K562 treated with DMSO at 1 percent for 4 hours (cell line): ENCODE data around the gene RBMY1J. TPM values are rescaled to one million over a fixed set of nuclear protein-coding genes. Genes with fewer than 3 reads are reported as not detected.

Experiments used
- total RNA-seq: library from RNA; unstranded; fragments of 300-600 nt; gene quantifications from 2 replicates; pipeline ENCODE4 v1.2.3, GENCODE V29; 2022; ENCODE audit not compliant: insufficient read depth

The RBMY1J gene
- total RNA-seq, result not detected in 2 replicates

DNA sequence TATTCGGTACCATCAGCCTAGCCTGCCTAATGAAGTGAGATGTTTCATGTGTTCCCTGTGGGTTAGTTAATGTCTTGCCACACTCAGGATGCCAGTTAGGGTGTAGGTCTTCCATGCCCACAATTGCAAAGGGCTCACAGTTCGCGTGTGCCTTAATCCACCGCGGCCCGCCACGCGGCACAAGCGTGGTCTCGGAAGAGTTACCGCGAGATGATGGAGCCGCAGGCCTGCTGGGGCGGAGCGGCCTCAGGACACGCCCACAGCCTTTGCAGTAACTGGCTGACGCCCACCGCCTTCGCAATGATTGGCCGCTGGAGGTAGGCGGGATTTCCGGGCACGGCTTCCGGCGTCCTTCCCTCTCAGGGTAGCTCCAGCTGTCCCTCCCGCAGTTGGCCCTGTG lies at the start of gene RBMY1J:
Gene RBMY1J, plus strand, starts transcription at position 301 of the 400 bp plus-strand sequence. CDS start 2,038 bp downstream, outside the sequence.

Other genes starting within 250 kb of the RBMY1J start
- gene RBMY1F, start 220.5 kb upstream of the RBMY1J start, total RNA-seq, result not detected in 2 replicates